Placental pericyte (primary cell): ENCODE measurements around the gene RAD51C. TPM values are rescaled to one million over a fixed set of nuclear protein-coding genes. Genes with fewer than 3 reads are reported as not detected.

Experiments
- small RNA-seq: library from RNA; depleted of rRNA; stranded (forward); fragments of <200 nt; gene quantifications from one replicate; pipeline ENCODE3, GENCODE V24; 2012; ENCODE audit warnings: low replicate concordance
- total RNA-seq: library from RNA; depleted of rRNA; stranded (reverse); fragments of >200 nt; gene quantifications from 2 replicates; pipeline ENCODE4 v1.2.3, GENCODE V29; 2012

RAD51C gene
- total RNA-seq: 13.8 and 23.8 TPM in 2 replicates

DNA sequence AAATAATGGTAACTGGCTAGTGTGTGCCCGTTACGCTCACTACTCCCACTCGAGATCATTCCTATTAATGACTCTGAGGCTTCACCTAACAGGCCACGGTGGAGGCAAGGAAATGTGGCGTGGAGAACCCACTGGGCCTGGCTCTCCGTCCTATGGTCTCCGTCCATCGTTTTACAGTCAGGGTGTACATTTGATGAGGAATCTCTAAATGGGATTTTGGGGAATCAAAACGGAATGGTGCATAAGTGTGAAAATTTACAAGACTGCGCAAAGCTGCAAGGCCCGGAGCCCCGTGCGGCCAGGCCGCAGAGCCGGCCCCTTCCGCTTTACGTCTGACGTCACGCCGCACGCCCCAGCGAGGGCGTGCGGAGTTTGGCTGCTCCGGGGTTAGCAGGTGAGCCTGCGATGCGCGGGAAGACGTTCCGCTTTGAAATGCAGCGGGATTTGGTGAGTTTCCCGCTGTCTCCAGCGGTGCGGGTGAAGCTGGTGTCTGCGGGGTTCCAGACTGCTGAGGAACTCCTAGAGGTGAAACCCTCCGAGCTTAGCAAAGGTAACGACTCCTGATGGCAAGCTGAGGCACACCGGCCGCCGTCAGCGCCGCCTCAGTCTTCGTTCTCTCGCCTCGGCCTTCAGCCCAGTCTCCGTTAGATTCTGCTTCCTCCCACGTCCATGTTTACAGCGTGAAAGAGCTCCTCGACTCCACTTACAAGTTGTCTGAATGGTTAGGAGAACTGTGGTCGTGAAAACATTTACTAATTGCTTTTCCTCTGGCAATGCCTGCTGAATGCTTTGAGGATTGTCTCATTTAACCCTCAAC lies at the start of gene RAD51C:
TSS of gene RAD51C (plus strand) at position 364 of the 817 bp plus-strand sequence. CDS start at position 406, 42 bp downstream.

GRCh38 chr17:58691701-58692238 lies 632 bp upstream of the RAD51C start, which contains the start of gene TEX14:
Gene TEX14, minus strand, starts transcription at chr17:58692045. Its CDS starts 40,044 bp downstream, at chr17:58652001.

GRCh38 chr17:58755577-58756245 lies 63.3 kb downstream of the RAD51C start, which contains the start of gene PPM1E:
Gene PPM1E, plus strand, starts transcription at chr17:58755854.

Small RNA genes within 50 kb of the gene (small RNA-seq; reads per million reads assigned to genes)
- gene AC011195.1: not detected
- not detected for gene AC025521.1
- gene RF00017: not detected
- gene RNU1-108P: not detected
- 0.39 reads per million, percentile 10 among the genes with 10 or more reads in this experiment for gene RNU1-52P
- gene RNU1-85P: 17.5 reads per million, percentile 96 among the genes with 10 or more reads in this experiment

Other genes with a start within 250 kb of the RAD51C start
- gene HSF5, start 204.2 kb upstream of the RAD51C start, total RNA-seq: under 0.01 TPM in 1 of 2 replicates, not detected in the other
- gene MTMR4, start 178.0 kb upstream of the RAD51C start, total RNA-seq: 59.4 and 81.8 TPM in 2 replicates
- not detected in 2 replicates for gene TEX14, start 557 bp upstream of the RAD51C start, total RNA-seq
- under 0.01 and 0.22 TPM in 2 replicates for gene PPM1E, start 63.3 kb downstream of the RAD51C start, total RNA-seq